IMR-90 (cell line): ENCODE measurements around the gene SLC2A13. TPM values are rescaled to one million over a fixed set of nuclear protein-coding genes. Genes with fewer than 3 reads are reported as not detected.

Experiments used
- ATAC-seq: fragments of 200-7000 bp; cut with Tn5 transposase; 2 replicates; pipeline ENCODE4 v1.9.1; 2020; ENCODE audit warnings: low read depth, mild to moderate bottlenecking, moderate library complexity
- BruUV-seq: library from RNA; stranded (reverse); fragments of 400-500 nt; replicated peaks from 2 replicates; lab custom pipeline; 2021; lab: Mats Ljungman, UMichigan
- CTCF ChIA-PET: fragments of 300-600 bp; formaldehyde crosslinking; extraction: SDS; loops from one replicate; lab custom pipeline; 2021; ENCODE audit warnings: antibody characterized with exemption; lab: Yijun Ruan, JAX
- POLR2A ChIA-PET: fragments of 300-600 bp; sonication (Branson Sonifier 250); formaldehyde crosslinking; loops from one replicate; lab custom pipeline; 2022; ENCODE audit warnings: antibody characterized with exemption; ENCODE audit not compliant: unreplicated experiment; lab: Charles Lee
- DNase-seq: peaks from one replicate; pipeline ENCODE4 v3.0.0; 2013
- H2AFZ ChIP-seq: replicated peaks from 2 replicates; pipeline ENCODE3; 2013; ENCODE audit warnings: low read length, mild to moderate bottlenecking; ENCODE audit not compliant: poor library complexity
- H2AK5ac ChIP-seq: 2 replicates; pipeline ENCODE4 v1.6.1; 2013; ENCODE audit warnings: low read depth, low read length, inconsistent platforms
- H2AK9ac ChIP-seq: replicated peaks from 2 replicates; pipeline ENCODE3; 2013; ENCODE audit warnings: mild to moderate bottlenecking, low read depth, low read length, moderate library complexity; ENCODE audit not compliant: poor library complexity
- H2BK120ac ChIP-seq: 2 replicates; pipeline ENCODE4 v1.6.1; 2013; ENCODE audit warnings: low read depth, low read length, inconsistent platforms
- H2BK15ac ChIP-seq: 3 replicates; pipeline ENCODE4 v1.6.1; 2013; ENCODE audit warnings: low read depth, low read length, inconsistent platforms
- H2BK20ac ChIP-seq: 2 replicates; pipeline ENCODE4 v1.6.1; 2013; ENCODE audit warnings: low read depth, mild to moderate bottlenecking, inconsistent platforms, low read length, moderate library complexity
- H2BK5ac ChIP-seq: 2 replicates; pipeline ENCODE4 v1.6.1; 2013; ENCODE audit warnings: mild to moderate bottlenecking, low read depth, low read length, inconsistent platforms; ENCODE audit not compliant: poor library complexity, severe bottlenecking
- H3K14ac ChIP-seq: replicated peaks from 2 replicates; pipeline ENCODE4 v1.6.1; 2013; ENCODE audit warnings: low read depth, low read length, inconsistent platforms
- H3K18ac ChIP-seq: 2 replicates; pipeline ENCODE4 v1.6.1; 2013; ENCODE audit warnings: low read depth, low read length, control low read depth
- H3K23ac ChIP-seq: 2 replicates; pipeline ENCODE4 v1.6.1; 2013; ENCODE audit warnings: low read depth, low read length, inconsistent platforms
- H3K27ac ChIP-seq: 2 replicates; pipeline ENCODE4 v1.5.1; 2013; ENCODE audit warnings: mild to moderate bottlenecking, control low read depth, low read length; ENCODE audit not compliant: insufficient read depth
- H3K27me3 ChIP-seq: 2 replicates; pipeline ENCODE4 v1.6.1; 2013; ENCODE audit warnings: low read length; ENCODE audit not compliant: control insufficient read depth, insufficient read depth
- H3K36me3 ChIP-seq: 2 replicates; pipeline ENCODE4 v1.6.1; 2013; ENCODE audit warnings: low read length, mixed read lengths; ENCODE audit not compliant: control insufficient read depth, insufficient read depth
- H3K4ac ChIP-seq: 2 replicates; pipeline ENCODE4 v1.6.1; 2013; ENCODE audit warnings: low read depth, low read length, inconsistent platforms
- H3K4me1 ChIP-seq: 2 replicates; pipeline ENCODE4 v1.6.1; 2013; ENCODE audit warnings: low read length, mixed read lengths; ENCODE audit not compliant: control insufficient read depth, insufficient read depth
- H3K4me2 ChIP-seq: 2 replicates; pipeline ENCODE4 v1.6.1; 2013; ENCODE audit warnings: low read depth, mild to moderate bottlenecking, control low read depth, low read length, moderate library complexity
- H3K4me3 ChIP-seq: 2 replicates; pipeline ENCODE4 v1.5.1; 2013; ENCODE audit warnings: low read depth, mild to moderate bottlenecking, control low read depth, low read length, moderate library complexity; ENCODE audit not compliant: insufficient read depth
- H3K56ac ChIP-seq: 2 replicates; pipeline ENCODE4 v1.6.1; 2013; ENCODE audit warnings: low read length, inconsistent platforms; ENCODE audit not compliant: insufficient read depth; ENCODE audit errors: extremely low read depth
- H3K79me1 ChIP-seq, 2 experiments: 2 replicates each; pipeline ENCODE4 v1.6.1; 2013; ENCODE audit warnings: low read length in 2 of 2, inconsistent platforms in 1 of 2, low read depth in 1 of 2
- H3K9ac ChIP-seq: 2 replicates; pipeline ENCODE4 v1.6.1; 2013; ENCODE audit warnings: low read depth, low read length, control low read depth
- H3K9me1 ChIP-seq: 2 replicates; pipeline ENCODE4 v1.6.1; 2013; ENCODE audit warnings: low read length, inconsistent platforms; ENCODE audit not compliant: insufficient read depth
- H3K9me3 ChIP-seq: 2 replicates; pipeline ENCODE4 v1.6.1; 2013; ENCODE audit warnings: low read length; ENCODE audit not compliant: control insufficient read depth, insufficient read depth
- H4K20me1 ChIP-seq: 2 replicates; pipeline ENCODE4 v1.6.1; 2013; ENCODE audit warnings: low read length, inconsistent platforms; ENCODE audit not compliant: insufficient read depth
- H4K5ac ChIP-seq: 2 replicates; pipeline ENCODE4 v1.6.1; 2013; ENCODE audit warnings: mild to moderate bottlenecking, low read depth, low read length, control low read depth
- H4K8ac ChIP-seq, 2 experiments: 2 replicates each; pipeline ENCODE4 v1.6.1; 2013; ENCODE audit warnings: low read depth in 2 of 2, low read length in 2 of 2, control low read depth in 1 of 2, inconsistent platforms in 1 of 2
- H4K91ac ChIP-seq: 2 replicates; pipeline ENCODE4 v1.6.1; 2013; ENCODE audit warnings: low read depth, low read length, inconsistent platforms; ENCODE audit not compliant: insufficient read depth
- FOS ChIP-seq: fragments of 150-350 bp; IDR thresholded peaks from 2 replicates; pipeline ENCODE4 v1.6.1; 2016; ENCODE audit warnings: low read depth, low read length
- MAZ ChIP-seq: IDR thresholded peaks from 2 replicates; pipeline ENCODE4 v1.6.1; 2012; ENCODE audit warnings: low read depth, mild to moderate bottlenecking, low read length, improper control_type of control experiment, moderate library complexity, borderline replicate concordance
- WGBS, 2 experiments: methylation state at CpG; one replicate each; pipeline versions ENCODE4 v1.1.5 to v1.1.7; 2013; ENCODE audit warnings: missing lambda C conversion rate in 2 of 2; ENCODE audit not compliant: insufficient read length in 1 of 2; ENCODE audit errors: extremely low coverage in 2 of 2; 5-methylcytosine and 5-hydroxymethylcytosine counted together
- dilution Hi-C: fragments of 300-500 bp; cut with HindIII; formaldehyde crosslinking; loops from one replicate; pipeline ENCODE4 v1.14.3; 2018; ENCODE audit warnings: low sequenced_read_pairs; ENCODE audit not compliant: unreplicated experiment
- in situ Hi-C: fragments of 300-500 bp; cut with MboI; formaldehyde crosslinking; loops from 3 replicates; pipeline ENCODE4 v1.14.3; 2019; ENCODE audit warnings: low sequenced_read_pairs, inconsistent platforms, mixed read lengths
- intact Hi-C: fragments of 100-400 bp; cut with micrococcal nuclease; formaldehyde crosslinking; loops from 2 replicates; pipeline ENCODE4 v1.10.0; 2022
- polyA plus RNA-seq, 3 experiments: library from polyadenylated mRNA; depleted of rRNA; stranded (reverse); fragments of >200 nt; gene quantifications; 2 replicates each; pipeline ENCODE4 v1.2.3, GENCODE V29; 2012; ENCODE audit warnings: low replicate concordance in 1 of 3
- total RNA-seq: library from RNA; depleted of rRNA; stranded (reverse); fragments of >200 nt; gene quantifications from 2 replicates; pipeline ENCODE4 v1.2.3, GENCODE V29; 2012

The SLC2A13 gene
- total and polyA plus RNA-seq, 2 of the 4 experiments (the other 2 are of a cell fraction), result 1.5 to 3.9 TPM

- Histone ChIP-seq H3K4me3 (no peak overlapping the region), H3K14ac (no peak overlapping the region), H3K79me1 (no peaks in the 10 kb centered on the region), H3K9me1 (peaks cover 8% of the 10 kb centered on the region), H2BK120ac (no peak overlapping the region), H4K91ac (no peak overlapping the region), H3K4me2 (no peak overlapping the region), H3K36me3 (no peaks in the 10 kb centered on the region), H3K9me3 (no peaks in the 10 kb centered on the region), H2AK9ac (no peak overlapping the region), H3K27me3 (no peaks in the 10 kb centered on the region), H3K18ac (no peak overlapping the region), H2AFZ (no peak overlapping the region), H3K27ac (no peak overlapping the region), H3K4me1 (peaks cover 4% of the 10 kb centered on the region), H3K4ac (no peak overlapping the region), H3K23ac (no peak overlapping the region), H2AK5ac (no peak overlapping the region), H4K8ac (no peak overlapping the region), H3K56ac (no peak overlapping the region), H4K20me1 (no peaks in the 10 kb centered on the region), H2BK20ac (no peak overlapping the region), H2BK15ac (no peak overlapping the region), H4K5ac (no peak overlapping the region), H2BK5ac (no peak overlapping the region), H3K9ac (no peak overlapping the region)
- POLR2A ChIA-PET, result no interaction called here
- CTCF ChIA-PET, result interaction anchor here (1.4 kb wide), 1 partner anchor 93 kb away, joined by 3 read pairs; the partner anchor contains the start of gene SLC2A13
- no CpG with 5 or more reads among the region's 1 CpG for WGBS, 2 experiments
- BruUV-seq, result no TSS peak
- intact Hi-C loops (loop anchor here (10.0 kb wide), 1 partner anchor 248 kb away; no protein-coding TSS in a partner anchor), in situ Hi-C loops (loop anchor here (5.0 kb wide), 1 partner anchor 94 kb away; the partner anchor contains the start of gene SLC2A13), dilution Hi-C loops (no loop called here)
- no peak for TF ChIP-seq FOS
- TF ChIP-seq MAZ, result no peak
- no peak for DNase-seq
- no peak for ATAC-seq
Measured at GRCh38 chr12:40013292-40013691, 92.6 kb downstream of the SLC2A13 start.
